GM12891 (cell line): ENCODE results near the gene GTF3C4.

Experiments used
- POLR2A ChIP-seq: IDR thresholded peaks from 2 replicates; pipeline ENCODE4 v1.6.1; 2011; ENCODE audit warnings: low read depth, low read length, control low read depth
- POLR2AphosphoS5 ChIP-seq: IDR thresholded peaks from 2 replicates; pipeline ENCODE4 v1.6.1; 2011; ENCODE audit warnings: low read depth, low read length, control low read depth
- SPI1 ChIP-seq: IDR thresholded peaks from 2 replicates; pipeline ENCODE4 v1.6.1; 2011; ENCODE audit warnings: low read depth, low read length, control low read depth
- TAF1 ChIP-seq: IDR thresholded peaks from 2 replicates; pipeline ENCODE4 v1.6.1; 2011; ENCODE audit warnings: low read depth, low read length, control low read depth

- no peak for TF ChIP-seq SPI1
- no peak for TF ChIP-seq TAF1
- no peak for TF ChIP-seq POLR2A
- no peak for TF ChIP-seq POLR2AphosphoS5
These were observed 42.7 kb upstream of the GTF3C4 start for GRCh38 chr9:132627594-132627993.
